ENCODE results near the gene KCNG3. TPM values are rescaled to one million over a fixed set of nuclear protein-coding genes. Genes with fewer than 3 reads are reported as not detected.
A peak's percentile ranks its signal among the peaks of the same experiment; 100 is the strongest.

The KCNG3 gene, protein sequence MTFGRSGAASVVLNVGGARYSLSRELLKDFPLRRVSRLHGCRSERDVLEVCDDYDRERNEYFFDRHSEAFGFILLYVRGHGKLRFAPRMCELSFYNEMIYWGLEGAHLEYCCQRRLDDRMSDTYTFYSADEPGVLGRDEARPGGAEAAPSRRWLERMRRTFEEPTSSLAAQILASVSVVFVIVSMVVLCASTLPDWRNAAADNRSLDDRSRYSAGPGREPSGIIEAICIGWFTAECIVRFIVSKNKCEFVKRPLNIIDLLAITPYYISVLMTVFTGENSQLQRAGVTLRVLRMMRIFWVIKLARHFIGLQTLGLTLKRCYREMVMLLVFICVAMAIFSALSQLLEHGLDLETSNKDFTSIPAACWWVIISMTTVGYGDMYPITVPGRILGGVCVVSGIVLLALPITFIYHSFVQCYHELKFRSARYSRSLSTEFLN
- not detected for total RNA-seq
- long read RNA-seq, result 0 reads

DNA sequence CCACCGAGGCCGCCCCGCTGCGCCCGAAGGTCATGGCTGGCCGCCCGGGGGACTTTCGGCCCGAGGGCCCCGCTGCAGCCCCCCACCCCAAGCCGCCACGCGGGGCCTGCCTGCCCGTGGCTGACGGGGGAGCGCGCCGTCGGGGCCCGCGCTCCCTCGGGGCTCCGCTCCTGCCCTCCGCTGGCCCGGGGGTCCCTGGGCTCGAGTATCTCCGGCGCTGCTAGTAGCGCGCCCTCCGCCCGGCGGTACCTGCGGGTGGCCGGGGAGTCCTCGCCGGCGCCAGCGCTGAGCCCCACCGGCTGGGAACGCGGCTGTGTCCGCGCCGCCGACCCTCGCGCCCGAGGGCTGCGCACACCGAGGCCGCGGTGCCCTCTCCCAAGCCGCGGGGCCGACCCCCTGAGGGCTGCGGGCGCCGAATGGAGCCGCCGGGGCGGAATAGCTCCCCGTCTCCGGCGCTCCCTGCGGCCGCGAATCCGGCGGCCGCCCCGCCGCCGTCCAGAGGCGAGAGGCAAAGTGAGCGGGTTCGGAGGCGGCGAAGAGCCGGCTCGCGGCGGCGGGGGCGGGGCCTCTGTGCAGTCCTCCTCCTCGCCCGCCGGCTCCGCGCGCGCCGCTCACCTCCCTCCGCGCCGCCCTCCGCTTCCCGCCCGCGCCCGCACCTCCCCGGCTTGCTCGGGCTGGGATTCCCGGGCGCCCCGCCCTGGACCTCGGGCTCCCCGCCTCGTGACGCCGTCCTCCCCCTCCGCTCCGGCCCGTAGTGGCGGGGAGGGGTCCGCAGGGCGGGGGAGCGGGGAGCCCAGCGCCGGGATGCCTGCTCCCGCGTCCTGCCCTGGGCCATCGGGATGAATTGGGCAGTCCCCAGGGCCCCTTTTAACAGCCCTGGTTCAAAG is at the start of gene KCNG3:
Gene KCNG3 (minus strand): TSS at position 515 of the 887 bp plus-strand sequence. CDS start 481 bp downstream, at position 34.
- peak; percentile 92 for ATAC-seq
- intact Hi-C loops (cut with micrococcal nuclease), result loop anchor here (2.0 kb wide), 1 partner anchor 169 kb away; no protein-coding TSS in a partner anchor
- peak; percentile 69 for DNase-seq

DNA sequence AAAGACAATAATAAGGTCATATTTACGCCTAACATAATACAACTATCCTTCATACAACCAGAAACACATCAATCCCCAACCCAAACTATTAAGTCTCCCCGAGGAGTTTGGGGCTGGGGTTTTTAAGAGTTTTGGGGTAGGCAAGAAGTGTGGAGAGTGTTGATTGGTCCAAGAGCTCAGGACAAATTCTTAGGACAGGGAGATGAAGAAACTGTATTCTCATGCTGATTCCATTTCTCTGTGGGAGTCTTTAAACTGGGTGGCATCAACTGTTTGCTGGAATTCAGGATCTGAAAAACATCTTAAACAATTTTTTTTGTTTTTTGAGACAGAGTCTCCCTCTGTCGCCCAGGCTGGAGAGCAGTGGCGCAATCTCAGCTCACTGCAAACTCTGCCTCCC is 49.1 kb upstream of the KCNG3 start:
- ATAC-seq, result no peak
- DNase-seq, result no peak
- intact Hi-C loops (cut with micrococcal nuclease), result no loop called here

DNA sequence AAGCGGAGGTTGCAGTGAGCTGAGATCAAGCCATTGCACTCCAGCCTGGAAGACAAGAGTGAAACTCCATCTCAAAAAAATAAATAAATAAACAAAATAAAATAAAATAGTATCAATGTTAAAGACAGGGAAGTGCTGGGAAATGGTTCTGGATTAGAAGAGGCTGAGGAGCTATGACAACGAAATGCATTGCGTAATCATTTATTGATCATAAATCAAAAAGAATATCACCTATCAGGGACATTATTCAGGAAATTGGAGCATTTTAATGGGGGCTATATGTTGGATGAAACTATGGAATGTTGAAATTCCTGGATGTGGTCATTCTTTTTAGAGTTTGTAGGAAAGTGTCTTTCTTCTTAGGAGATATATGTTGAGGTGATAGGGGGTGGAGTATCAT is 43.7 kb upstream of the KCNG3 start:
- ATAC-seq (no peak), DNase-seq (no peak)
- intact Hi-C loops (cut with micrococcal nuclease), result no loop called here

DNA sequence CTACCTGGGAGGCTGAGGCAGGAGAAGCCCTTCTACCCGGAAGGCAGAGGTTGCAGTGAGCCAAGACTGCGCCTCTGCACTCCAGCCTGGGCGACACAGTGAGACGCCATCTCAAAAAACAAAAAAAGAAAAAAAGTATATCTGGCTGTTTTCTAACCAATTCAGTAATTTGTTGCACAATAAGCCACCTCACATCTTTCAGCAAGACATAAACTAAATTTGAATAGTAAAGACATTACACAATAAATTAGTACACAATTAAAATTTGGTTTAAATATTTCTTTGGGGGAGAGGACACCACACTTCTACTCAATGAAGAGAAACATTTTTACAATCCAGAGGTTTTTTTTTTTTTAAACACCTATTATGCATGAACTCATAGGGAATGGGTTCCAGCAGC is 38.6 kb upstream of the KCNG3 start:
- ATAC-seq (no peak), DNase-seq (no peak)
- intact Hi-C loops (cut with micrococcal nuclease), result no loop called here

DNA sequence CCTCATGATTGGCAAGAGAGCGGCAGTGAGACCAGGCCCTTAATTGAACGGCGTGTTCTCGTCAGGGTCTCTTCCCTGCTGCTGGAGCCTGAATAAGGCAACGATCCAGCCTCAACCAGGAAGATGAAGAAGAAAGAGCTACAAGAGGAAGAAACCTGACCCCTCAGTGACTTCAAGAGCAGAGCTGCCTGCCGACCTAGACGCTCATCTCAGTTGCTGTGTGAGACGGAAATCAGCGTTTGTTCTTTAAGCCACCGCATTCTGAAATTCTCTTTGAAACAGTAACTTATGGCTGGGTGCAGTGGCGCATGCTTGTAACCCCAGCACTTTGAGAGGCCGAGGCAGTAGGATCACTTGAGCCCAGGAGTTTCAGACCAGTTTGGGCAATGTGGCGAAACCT is 29.6 kb upstream of the KCNG3 start:
- intact Hi-C loops (cut with micrococcal nuclease), result no loop called here
- no peak for ATAC-seq
- DNase-seq, result no peak

DNA sequence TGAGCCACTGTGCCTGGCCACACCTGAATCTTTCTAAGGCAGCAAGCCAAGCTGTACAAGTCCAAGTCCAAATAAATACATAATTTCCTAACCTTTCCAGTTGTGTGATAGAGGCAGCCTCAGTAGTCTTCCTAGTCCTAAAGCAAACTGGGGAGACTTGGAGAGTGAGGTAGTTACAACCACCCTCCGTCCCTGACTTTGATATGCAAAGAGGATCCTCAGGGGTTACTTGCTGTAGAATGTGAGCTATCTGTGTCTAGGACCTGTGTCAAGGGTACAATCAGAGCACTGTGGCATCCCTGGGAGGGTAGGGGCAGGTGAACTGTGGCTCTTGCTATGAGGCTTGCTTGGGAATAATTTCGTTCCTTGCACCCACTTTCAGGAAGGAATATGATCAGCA is 28.3 kb upstream of the KCNG3 start:
- no peak for ATAC-seq
- no peak for DNase-seq
- intact Hi-C loops (cut with micrococcal nuclease), result no loop called here

DNA sequence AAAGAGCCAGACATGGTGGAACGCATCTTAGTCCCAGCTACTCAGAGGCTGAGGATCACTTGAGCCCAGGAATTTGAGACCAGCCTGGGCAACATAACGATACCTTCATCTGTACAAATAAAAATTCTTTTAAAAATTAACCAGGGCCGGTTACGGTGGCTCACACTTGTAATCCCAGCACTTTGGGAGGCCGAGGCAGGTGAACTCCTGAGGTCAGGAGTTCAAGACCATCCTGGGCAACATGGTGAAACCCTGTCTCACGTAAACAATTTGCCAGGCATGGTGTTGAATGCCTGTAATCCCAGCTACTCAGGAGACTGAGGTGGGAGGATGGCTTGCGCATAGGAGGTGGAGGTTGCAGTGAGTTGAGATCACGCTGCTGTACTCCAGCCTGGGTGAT is 25.8 kb upstream of the KCNG3 start:
- no peak for ATAC-seq
- intact Hi-C loops (cut with micrococcal nuclease), result no loop called here

DNA sequence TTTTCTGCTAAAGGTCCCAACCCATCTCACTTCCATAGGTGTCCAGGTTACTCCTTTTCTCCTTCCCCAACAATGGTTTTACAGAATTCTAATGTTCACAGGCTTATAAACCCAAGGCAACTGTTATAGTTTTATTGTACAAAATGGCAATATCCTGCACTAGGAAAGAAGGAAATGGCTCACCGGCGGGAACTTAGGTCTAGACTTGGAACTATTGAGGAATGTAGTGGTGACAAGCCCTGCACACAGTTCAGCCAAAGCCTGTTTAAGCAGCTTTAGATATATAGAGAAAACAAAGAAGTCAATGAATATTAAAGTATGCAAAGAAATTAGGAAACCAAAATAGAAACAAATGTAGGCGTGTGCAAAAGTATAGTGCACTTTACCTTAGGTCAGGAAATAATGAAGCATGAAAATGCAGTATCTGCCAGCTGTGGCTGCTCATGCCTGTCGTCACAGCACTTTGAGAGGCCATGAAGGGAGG is 22.7 kb upstream of the KCNG3 start:
- DNase-seq, result no peak
- no peak for ATAC-seq
- intact Hi-C loops (cut with micrococcal nuclease), result no loop called here

More for the DNA sequence above, 25.8 kb upstream of the KCNG3 start:
- no peak for DNase-seq

DNA sequence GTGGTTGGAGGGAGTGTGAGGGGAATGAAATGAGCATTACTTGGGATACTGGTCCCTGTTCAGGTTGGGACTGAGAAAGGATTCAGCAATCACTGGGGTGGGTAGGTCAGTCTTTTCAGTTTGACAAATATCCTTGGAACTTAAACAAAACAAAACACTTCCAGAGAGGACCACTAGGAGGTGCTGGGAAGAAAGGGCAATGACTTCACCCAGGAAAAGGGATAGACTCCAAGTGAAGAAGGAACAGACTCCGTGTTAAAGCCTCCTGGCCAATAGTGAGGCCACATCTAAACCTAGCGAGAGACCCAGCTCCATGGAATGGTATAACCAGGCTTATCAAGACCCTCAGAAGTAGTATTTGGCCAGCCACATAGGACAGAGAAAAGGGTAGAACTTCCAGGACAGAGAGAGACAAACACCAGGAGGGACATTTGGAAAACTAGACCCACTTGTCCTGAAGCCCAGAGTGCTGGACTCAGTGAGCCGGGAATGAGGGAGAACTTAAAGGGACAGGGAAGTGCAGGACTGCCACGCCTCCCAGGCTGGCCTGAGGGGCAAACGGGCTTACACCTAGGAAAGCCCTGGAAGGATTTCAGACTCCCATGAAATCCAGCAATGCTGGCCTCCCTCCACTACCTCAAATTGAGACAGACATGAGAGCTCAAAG is 19.6 kb upstream of the KCNG3 start:
- peak; percentile 33 for ATAC-seq
- intact Hi-C loops (cut with micrococcal nuclease), result no loop called here
- no peak for DNase-seq

DNA sequence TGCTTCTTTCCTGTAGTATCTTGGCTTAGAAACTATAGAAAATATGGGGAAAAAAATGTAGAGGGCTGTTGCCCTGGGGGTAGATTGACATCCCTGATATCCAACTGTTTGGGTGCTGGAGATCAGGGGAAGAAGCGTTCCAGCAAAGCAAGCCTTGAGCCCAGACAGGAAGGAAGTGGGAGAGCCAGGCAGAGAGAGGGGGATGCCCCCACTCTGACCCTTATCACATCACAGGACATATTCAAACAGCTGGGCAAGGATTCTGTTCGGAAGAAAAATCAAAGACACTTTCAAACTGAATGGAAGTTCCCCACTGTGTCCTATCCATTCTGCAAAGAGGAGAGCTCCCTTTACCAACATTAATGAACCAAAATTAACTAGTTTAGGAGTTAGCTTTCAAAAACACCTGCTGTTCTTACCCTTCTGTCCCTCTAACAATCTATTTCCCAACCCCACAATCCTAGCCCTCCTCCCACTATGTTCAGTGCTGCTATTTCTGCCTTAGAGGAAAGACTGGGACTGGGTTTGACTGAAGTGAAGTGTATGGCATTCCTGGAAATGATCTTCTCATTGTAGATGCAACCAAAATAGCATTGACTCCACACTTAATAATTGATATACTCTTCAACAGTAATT is 16.9 kb upstream of the KCNG3 start:
- intact Hi-C loops (cut with micrococcal nuclease), result no loop called here
- DNase-seq (no peak), ATAC-seq (no peak)

DNA sequence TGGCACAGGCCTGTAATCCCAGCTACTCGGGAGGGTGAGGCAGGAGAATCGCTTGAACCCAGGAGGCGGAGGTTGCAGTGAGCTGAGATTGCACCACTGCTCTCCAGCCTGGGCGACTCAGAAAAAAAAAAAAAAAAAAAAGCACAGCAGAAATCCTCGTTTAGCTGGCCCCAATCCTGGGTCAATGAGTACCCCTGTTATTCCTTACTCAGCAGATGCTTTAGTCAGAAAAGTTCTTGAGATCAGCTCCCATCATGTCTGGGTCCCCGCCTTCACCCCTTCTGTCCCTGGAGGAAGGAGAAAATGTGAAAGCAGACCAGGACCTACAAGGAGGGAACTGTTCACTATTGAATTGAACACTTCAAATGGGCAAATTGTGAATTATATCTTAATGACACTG is 16.4 kb upstream of the KCNG3 start:
- no peak for DNase-seq
- no peak for ATAC-seq
- intact Hi-C loops (cut with micrococcal nuclease), result no loop called here

DNA sequence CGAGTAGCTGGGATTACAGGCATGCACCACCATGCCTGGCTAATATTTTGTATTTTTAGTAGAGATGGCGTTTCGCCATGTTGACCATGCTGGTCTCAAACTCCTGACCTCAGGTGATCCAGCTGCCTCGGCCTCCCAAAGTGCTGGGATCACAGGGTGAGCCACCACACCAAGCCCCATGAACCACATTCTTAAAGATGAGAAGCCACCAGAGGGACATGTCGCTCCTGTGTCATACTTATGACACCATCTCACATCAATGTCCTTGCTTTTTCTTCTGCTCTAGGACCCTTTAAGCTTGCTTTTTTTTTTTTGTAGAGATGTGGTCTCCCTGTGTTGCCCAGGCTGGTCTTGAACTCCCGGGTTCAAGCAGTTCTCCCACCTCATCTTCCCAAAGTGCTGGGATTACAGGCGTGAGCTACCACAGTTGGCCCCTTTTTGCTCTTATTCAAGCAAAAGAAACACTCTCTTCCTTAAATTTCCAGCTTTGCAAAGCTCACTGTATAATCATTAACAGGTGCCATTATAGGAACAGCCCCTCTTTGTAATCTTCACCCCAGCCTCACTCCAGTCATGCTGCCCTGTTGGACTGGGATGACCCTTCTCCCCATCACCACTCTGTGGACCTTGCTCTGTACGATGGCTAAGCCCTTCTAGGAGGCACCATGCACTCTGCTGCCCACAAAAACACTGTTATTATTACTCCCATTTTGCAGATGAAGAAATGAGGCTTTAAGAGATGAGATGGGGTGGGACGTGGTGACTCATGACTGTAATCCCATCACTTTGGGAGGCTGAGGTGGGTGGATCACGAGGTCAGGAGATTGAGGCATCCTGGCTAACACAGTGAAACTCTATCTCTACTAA is 10.8 kb upstream of the KCNG3 start:
- intact Hi-C loops (cut with micrococcal nuclease), result no loop called here
- ATAC-seq, result no peak
- no peak for DNase-seq

DNA sequence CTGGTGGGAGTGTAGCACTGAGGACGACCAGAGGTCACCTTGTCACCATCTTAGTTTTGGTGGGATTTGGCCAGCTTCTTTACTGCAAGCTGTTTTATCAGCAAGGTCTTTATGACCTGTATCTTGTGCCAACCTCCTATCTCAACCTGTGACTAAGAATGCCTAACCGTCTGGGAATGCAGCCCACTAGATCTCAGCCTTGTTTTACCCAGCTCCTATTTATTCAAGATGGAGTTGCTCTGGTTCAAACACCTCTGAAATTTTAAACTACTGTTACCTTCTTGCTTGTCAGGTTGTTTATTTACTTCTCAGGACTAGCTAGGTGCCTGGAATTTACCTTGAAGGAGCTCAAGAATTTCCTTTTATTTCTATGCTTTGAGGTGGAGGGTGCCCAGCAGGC is 9.5 kb upstream of the KCNG3 start:
- DNase-seq (no peak), ATAC-seq (no peak)
- intact Hi-C loops (cut with micrococcal nuclease), result no loop called here

DNA sequence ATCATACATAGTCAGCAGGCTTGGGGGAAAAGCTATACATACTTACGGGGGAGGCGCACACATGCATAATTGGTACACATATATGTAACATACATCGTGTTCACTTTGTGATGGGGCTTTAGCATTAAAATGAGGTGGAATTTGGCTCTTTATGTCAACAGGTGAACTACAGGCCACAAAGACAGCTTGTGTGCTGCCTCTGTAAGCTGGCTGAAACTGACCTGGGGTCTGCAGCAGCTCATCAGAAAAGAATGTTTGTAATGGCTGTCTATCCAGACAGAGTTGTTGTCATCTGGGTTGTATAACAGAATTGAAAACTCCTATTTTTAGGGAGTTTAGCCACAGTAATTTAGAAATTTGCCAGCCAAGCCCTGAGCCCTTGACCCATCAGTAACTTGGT is 4.7 kb upstream of the KCNG3 start:
- DNase-seq (no peak), ATAC-seq (no peak)
- intact Hi-C loops (cut with micrococcal nuclease), result no loop called here

DNA sequence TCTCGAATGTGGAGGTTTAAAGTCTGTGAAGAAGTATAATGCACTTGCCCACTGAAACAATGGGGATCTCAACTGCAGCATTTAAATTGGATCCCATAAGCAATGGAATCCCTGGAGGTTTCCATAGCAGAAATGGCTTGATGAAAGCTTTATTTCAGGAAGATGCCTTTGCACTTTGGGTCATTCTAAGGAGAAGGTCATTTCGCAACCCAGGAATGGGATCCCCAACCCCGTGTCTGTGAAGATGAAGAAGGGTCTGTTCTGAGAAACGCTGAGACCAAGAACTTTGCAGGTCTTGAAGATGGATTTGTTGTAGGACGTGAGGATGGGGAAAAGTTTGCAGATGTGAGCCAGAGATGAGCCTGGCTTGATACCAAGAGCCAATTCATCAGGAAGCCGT is 1.8 kb upstream of the KCNG3 start:
- DNase-seq, result no peak
- intact Hi-C loops (cut with micrococcal nuclease), result loop anchor here (2.0 kb wide), 1 partner anchor 167 kb away; no protein-coding TSS in a partner anchor
- ATAC-seq, result no peak

DNA sequence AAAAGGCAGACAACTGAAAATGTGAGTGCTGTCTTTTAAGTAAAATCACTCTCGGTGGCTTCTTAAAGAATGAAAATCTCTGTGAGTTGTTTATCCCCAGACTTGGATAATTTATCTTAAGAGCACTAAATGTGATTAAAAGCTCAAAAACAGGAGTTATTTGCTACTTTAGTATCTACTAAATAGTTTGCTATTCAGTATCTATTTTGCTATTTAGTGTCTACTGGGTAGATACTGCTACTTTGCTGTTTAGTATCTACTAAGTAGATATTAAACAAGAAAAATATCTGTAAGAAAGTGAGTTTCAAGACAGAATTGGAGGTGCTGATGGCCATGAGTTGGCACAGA is 1.4 kb upstream of the KCNG3 start:
- no peak for ATAC-seq
- intact Hi-C loops (cut with micrococcal nuclease), result loop anchor here (2.0 kb wide), 1 partner anchor 168 kb away; no protein-coding TSS in a partner anchor
- DNase-seq, result no peak

DNA sequence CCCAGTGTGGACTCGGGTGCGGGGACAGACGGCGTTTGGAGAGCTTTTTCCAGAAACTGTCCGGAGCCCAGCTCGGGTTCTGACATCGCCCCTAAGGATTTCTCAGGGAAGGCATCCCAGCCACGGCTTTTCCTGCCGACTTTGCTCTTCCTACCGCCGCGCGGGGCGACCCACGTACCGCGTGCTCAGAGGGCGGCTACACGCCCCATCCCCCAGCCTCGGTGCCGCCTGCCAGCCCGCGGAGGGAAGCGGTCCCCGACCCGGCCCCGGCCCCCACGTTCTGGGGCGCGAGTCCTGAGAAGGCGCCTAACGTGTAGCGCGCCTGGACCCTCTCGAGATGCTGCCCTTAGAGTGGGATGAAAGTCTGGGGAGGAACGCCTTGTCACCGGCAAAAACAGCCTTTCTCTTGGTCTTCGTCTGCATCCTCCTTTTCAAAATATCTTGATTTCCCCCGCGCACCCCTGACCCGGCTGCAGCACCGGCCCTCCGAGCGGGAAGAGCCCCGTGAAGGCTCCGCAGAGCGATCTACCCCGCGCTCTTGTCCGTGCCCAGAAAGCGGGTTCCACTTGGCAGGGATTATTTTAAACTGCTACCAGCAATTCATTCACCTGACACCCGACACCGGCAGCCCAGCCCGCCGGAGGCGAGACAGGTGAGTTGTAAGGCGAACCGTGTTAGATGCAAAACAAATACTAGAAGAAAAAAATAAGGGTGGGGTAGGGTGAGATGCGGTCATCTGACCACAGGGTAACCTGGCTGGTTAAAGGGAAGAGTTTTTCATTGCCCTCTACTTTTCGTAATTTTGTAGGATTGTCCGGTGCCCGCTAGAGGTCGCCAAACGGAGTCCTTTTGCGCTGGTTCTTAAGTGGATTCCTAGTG is 812 bp upstream of the KCNG3 start:
- ATAC-seq (peak; percentile 76), DNase-seq (peak; percentile 62)
- intact Hi-C loops (cut with micrococcal nuclease), result loop anchor here (2.0 kb wide), 1 partner anchor 168 kb away; no protein-coding TSS in a partner anchor

Data from left ventricle myocardium superior (tissue), 1 donor.